HUES6 (cell line): ENCODE measurements around the gene PKD2.

ENCODE experiments used
- H3K27ac ChIP-seq: 2 replicates; pipeline ENCODE4 v1.7.0; 2013; ENCODE audit warnings: low read depth, mild to moderate bottlenecking, low read length, inconsistent platforms
- H3K27me3 ChIP-seq: 2 replicates; pipeline ENCODE4 v1.6.1; 2013; ENCODE audit warnings: low read length; ENCODE audit not compliant: control insufficient read depth, insufficient read depth
- H3K36me3 ChIP-seq: 2 replicates; pipeline ENCODE4 v1.6.1; 2013; ENCODE audit warnings: low read length; ENCODE audit not compliant: control insufficient read depth, insufficient read depth
- H3K4me1 ChIP-seq: 2 replicates; pipeline ENCODE4 v1.6.1; 2013; ENCODE audit warnings: low read length; ENCODE audit not compliant: control insufficient read depth, insufficient read depth
- H3K4me3 ChIP-seq: 2 replicates; pipeline ENCODE4 v1.5.1; 2013; ENCODE audit warnings: low read depth, low read length
- H3K9ac ChIP-seq: one replicate; pipeline ENCODE4 v1.6.1; 2013; ENCODE audit warnings: mild to moderate bottlenecking, low read length
- H3K9me3 ChIP-seq: 2 replicates; pipeline ENCODE4 v1.6.1; 2013; ENCODE audit warnings: low read depth, low read length; ENCODE audit not compliant: control insufficient read depth, insufficient read depth

Gene PKD2

GRCh38 chr4:87975466-87975865 lies 32.0 kb upstream of the PKD2 start, which contains the start of gene SPP1:
SPP1 (plus strand) TSS chr4:87975714; CDS start chr4:87976896, 1,182 bp downstream.
- no peaks in the 10 kb centered on the region for H3K27me3 ChIP-seq
- peak within 1 kb of the TSS; percentile 43 for H3K4me3 ChIP-seq
- peak within 1 kb of the TSS; percentile 64; the same call in 1 of the 2 replicates for H3K27ac ChIP-seq
- H3K4me1 ChIP-seq = peaks cover 38% of the 10 kb centered on the region
- no peaks in the 10 kb centered on the region for H3K9me3 ChIP-seq
- H3K36me3 ChIP-seq = peaks cover 5% of the 10 kb centered on the region; the same call in 1 of the 2 replicates
- peak within 1 kb of the TSS; percentile 34 for H3K9ac ChIP-seq

- Histone ChIP-seq H3K36me3 (peaks cover 21% of the 10 kb centered on the region), H3K4me1 (peaks cover 28% of the 10 kb centered on the region), H3K4me3 (peak overlapping the region; percentile 32; the same call in 1 of the 2 replicates), H3K27me3 (no peaks in the 10 kb centered on the region), H3K27ac (no peak overlapping the region), H3K9ac (no peak overlapping the region), H3K9me3 (no peaks in the 10 kb centered on the region)
These were observed 29.7 kb upstream of the PKD2 start for GRCh38 chr4:87977521-87978278.

- H3K9ac ChIP-seq = no peak overlapping the region
- H3K9me3 ChIP-seq = no peaks in the 10 kb centered on the region
- no peaks in the 10 kb centered on the region for H3K27me3 ChIP-seq
- peaks cover 20% of the 10 kb centered on the region for H3K4me1 ChIP-seq
- H3K36me3 ChIP-seq = peaks cover 24% of the 10 kb centered on the region
- H3K4me3 ChIP-seq = no peak overlapping the region
- no peak overlapping the region for H3K27ac ChIP-seq
These were observed 28.8 kb upstream of the PKD2 start for GRCh38 chr4:87978681-87979080.

GRCh38 chr4:87979810-87980209 lies 27.6 kb upstream of the PKD2 start:
- Histone ChIP-seq H3K9ac (no peak overlapping the region), H3K27me3 (no peaks in the 10 kb centered on the region), H3K9me3 (no peaks in the 10 kb centered on the region), H3K4me1 (peaks cover 11% of the 10 kb centered on the region), H3K36me3 (peaks cover 24% of the 10 kb centered on the region), H3K27ac (no peak overlapping the region), H3K4me3 (no peak overlapping the region)

GRCh38 chr4:87981486-87981885 lies 25.9 kb upstream of the PKD2 start:
- H3K9me3 ChIP-seq = no peaks in the 10 kb centered on the region
- H3K9ac ChIP-seq = no peak overlapping the region
- no peaks in the 10 kb centered on the region for H3K27me3 ChIP-seq
- peaks cover 24% of the 10 kb centered on the region for H3K36me3 ChIP-seq
- 0 out of 2 replicates have a peak, but pooled peaks cover 4% of the 10 kb centered on the region for H3K4me1 ChIP-seq
- H3K4me3 ChIP-seq = no peak overlapping the region
- H3K27ac ChIP-seq = no peak overlapping the region

- Histone ChIP-seq H3K27ac (no peak overlapping the region), H3K36me3 (peaks cover 24% of the 10 kb centered on the region), H3K9ac (no peak overlapping the region), H3K4me1 (0 out of 2 replicates have a peak, but pooled peaks cover 4% of the 10 kb centered on the region), H3K27me3 (no peaks in the 10 kb centered on the region), H3K4me3 (no peak overlapping the region), H3K9me3 (no peaks in the 10 kb centered on the region)
These were observed 25.4 kb upstream of the PKD2 start for GRCh38 chr4:87982036-87982435.

- no peak overlapping the region for H3K4me3 ChIP-seq
- no peak overlapping the region for H3K27ac ChIP-seq
- peaks cover 24% of the 10 kb centered on the region for H3K36me3 ChIP-seq
These were observed 24.9 kb upstream of the PKD2 start for GRCh38 chr4:87982446-87983010.

GRCh38 chr4:87983996-87984395 lies 23.4 kb upstream of the PKD2 start:
- Histone ChIP-seq H3K27ac (no peak overlapping the region), H3K9me3 (no peaks in the 10 kb centered on the region), H3K4me3 (no peak overlapping the region), H3K36me3 (peaks cover 24% of the 10 kb centered on the region), H3K9ac (no peak overlapping the region), H3K4me1 (no peaks in the 10 kb centered on the region), H3K27me3 (no peaks in the 10 kb centered on the region)

More at GRCh38 chr4:87982446-87983010, 24.9 kb upstream of the PKD2 start:
- Histone ChIP-seq H3K4me1 (0 out of 2 replicates have a peak, but pooled peaks cover 2% of the 10 kb centered on the region), H3K9me3 (no peaks in the 10 kb centered on the region), H3K9ac (no peak overlapping the region), H3K27me3 (no peaks in the 10 kb centered on the region)

GRCh38 chr4:87985097-87985886 lies 22.1 kb upstream of the PKD2 start:
- H3K4me3 ChIP-seq = no peak overlapping the region
- no peak overlapping the region for H3K27ac ChIP-seq
- H3K36me3 ChIP-seq = peaks cover 21% of the 10 kb centered on the region
- no peaks in the 10 kb centered on the region for H3K9me3 ChIP-seq
- no peaks in the 10 kb centered on the region for H3K27me3 ChIP-seq
- no peak overlapping the region for H3K9ac ChIP-seq
- H3K4me1 ChIP-seq = no peaks in the 10 kb centered on the region

- Histone ChIP-seq H3K36me3 (peaks cover 18% of the 10 kb centered on the region), H3K9ac (no peak overlapping the region), H3K4me3 (no peak overlapping the region), H3K27ac (no peak overlapping the region), H3K4me1 (no peaks in the 10 kb centered on the region), H3K27me3 (no peaks in the 10 kb centered on the region), H3K9me3 (no peaks in the 10 kb centered on the region)
These were observed 21.6 kb upstream of the PKD2 start for GRCh38 chr4:87985887-87986200.

- Histone ChIP-seq H3K9ac (no peak overlapping the region), H3K27ac (no peak overlapping the region), H3K4me3 (no peak overlapping the region), H3K36me3 (peaks cover 13% of the 10 kb centered on the region), H3K27me3 (no peaks in the 10 kb centered on the region), H3K9me3 (no peaks in the 10 kb centered on the region), H3K4me1 (no peaks in the 10 kb centered on the region)
These were observed 20.9 kb upstream of the PKD2 start for GRCh38 chr4:87986508-87986907.
